Right atrium auricular region (tissue), 2 donors: ENCODE measurements around the gene ASIC4. TPM values are rescaled to one million over a fixed set of nuclear protein-coding genes. Genes with fewer than 3 reads are reported as not detected.
A peak's percentile ranks its signal among the peaks of the same experiment; 100 is the strongest.

Experiments
- DNase-seq: peaks from one replicate; pipeline ENCODE4 v3.0.0-alpha.2; 2019; ENCODE audit warnings: low spot score
- H3K27ac ChIP-seq, 2 donors: fragments of 200-600 bp; sonication (generic); 1 replicate in 1 of 2; 2 replicates in 1 of 2; pipeline ENCODE4 v1.5.1; 2016 to 2019
- H3K27me3 ChIP-seq, 2 donors: fragments of 200-600 bp; sonication (generic); one replicate each; pipeline versions ENCODE4 v1.5.1 to v1.6.0; 2017 to 2019
- H3K36me3 ChIP-seq: fragments of 200-600 bp; sonication (generic); one replicate; pipeline ENCODE4 v1.5.1; 2016
- H3K4me1 ChIP-seq, 2 donors: fragments of 200-600 bp; sonication (generic); one replicate each; pipeline versions ENCODE4 v1.5.1 to v1.6.0; 2017 to 2019
- H3K4me3 ChIP-seq, 2 donors: fragments of 200-600 bp; sonication (generic); 1 replicate in 1 of 2; 2 replicates in 1 of 2; pipeline ENCODE4 v1.5.1; 2017 to 2019; ENCODE audit warnings: mild to moderate bottlenecking in 1 of 2, moderate library complexity in 1 of 2
- H3K9me3 ChIP-seq, 2 donors: fragments of 200-600 bp; sonication (generic); one replicate each; pipeline ENCODE4 v1.5.1; 2019
- CTCF ChIP-seq, 2 donors: fragments of 200-600 bp; sonication (generic); IDR thresholded peaks; one replicate each; pipeline ENCODE4 v1.5.1; 2019; ENCODE audit warnings: antibody characterized with exemption in 2 of 2
- total RNA-seq, 2 donors: library from RNA; depleted of rRNA; stranded (reverse); fragments of >200 nt; gene quantifications; one replicate each; pipeline ENCODE4 v1.1.0, GENCODE V29; 2016

Gene ASIC4
- total RNA-seq, 2 donors from 2014 or later, result not detected

DNA sequence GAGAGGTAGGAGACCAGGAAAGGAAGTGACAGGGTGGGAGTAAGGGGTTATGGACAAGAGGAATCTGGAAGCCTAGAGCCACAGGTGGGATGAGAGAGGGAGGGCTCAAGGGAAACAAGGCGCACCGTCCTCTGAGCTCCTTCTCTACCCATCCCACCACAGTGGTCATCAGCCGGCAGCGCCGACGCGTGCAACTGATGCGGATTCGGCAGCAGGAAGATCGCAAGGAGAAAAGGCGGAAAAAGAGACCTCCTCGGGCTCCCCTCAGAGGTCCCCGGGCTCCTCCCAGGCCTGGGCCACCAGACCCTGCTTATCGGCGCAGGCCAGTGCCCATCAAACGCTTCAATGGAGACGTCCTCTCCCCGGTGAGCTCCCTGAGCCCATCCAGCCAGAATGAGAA, 34.7 kb downstream of the ASIC4 start:
- Histone ChIP-seq H3K4me1 (peaks cover 0 to 28% of the 10 kb centered on the region in 2 donors), H3K4me3 (no peak overlapping the region), H3K36me3 (no peaks in the 10 kb centered on the region), H3K9me3 (no peaks in the 10 kb centered on the region), H3K27me3 (no peaks in the 10 kb centered on the region), H3K27ac (no peak overlapping the region)
- TF ChIP-seq CTCF (IDR thresholded peaks at IDR 0.05), result no peak
- DNase-seq, result no peak

- DNase-seq, result no peak
- no peak for TF ChIP-seq CTCF (IDR thresholded peaks at IDR 0.05)
- Histone ChIP-seq H3K27ac (no peak overlapping the region), H3K9me3 (no peaks in the 10 kb centered on the region), H3K4me3 (no peak overlapping the region), H3K4me1 (peaks cover 0 to 22% of the 10 kb centered on the region in 2 donors), H3K27me3 (no peaks in the 10 kb centered on the region), H3K36me3 (no peaks in the 10 kb centered on the region)
Measured at GRCh38 chr2:219549619-219550018, 35.3 kb downstream of the ASIC4 start.

- Histone ChIP-seq H3K4me1 (peaks cover 0 to 19% of the 10 kb centered on the region in 2 donors), H3K36me3 (peaks cover 9% of the 10 kb centered on the region), H3K27me3 (no peaks in the 10 kb centered on the region), H3K4me3 (peak overlapping the region; percentile 45 to 57), H3K27ac (peak overlapping the region; percentile 57 to 68), H3K9me3 (no peaks in the 10 kb centered on the region)
- no peak for TF ChIP-seq CTCF (IDR thresholded peaks at IDR 0.05)
- DNase-seq, result peak; percentile 62
Measured at GRCh38 chr2:219551441-219552381, 37.4 kb downstream of the ASIC4 start.

DNA sequence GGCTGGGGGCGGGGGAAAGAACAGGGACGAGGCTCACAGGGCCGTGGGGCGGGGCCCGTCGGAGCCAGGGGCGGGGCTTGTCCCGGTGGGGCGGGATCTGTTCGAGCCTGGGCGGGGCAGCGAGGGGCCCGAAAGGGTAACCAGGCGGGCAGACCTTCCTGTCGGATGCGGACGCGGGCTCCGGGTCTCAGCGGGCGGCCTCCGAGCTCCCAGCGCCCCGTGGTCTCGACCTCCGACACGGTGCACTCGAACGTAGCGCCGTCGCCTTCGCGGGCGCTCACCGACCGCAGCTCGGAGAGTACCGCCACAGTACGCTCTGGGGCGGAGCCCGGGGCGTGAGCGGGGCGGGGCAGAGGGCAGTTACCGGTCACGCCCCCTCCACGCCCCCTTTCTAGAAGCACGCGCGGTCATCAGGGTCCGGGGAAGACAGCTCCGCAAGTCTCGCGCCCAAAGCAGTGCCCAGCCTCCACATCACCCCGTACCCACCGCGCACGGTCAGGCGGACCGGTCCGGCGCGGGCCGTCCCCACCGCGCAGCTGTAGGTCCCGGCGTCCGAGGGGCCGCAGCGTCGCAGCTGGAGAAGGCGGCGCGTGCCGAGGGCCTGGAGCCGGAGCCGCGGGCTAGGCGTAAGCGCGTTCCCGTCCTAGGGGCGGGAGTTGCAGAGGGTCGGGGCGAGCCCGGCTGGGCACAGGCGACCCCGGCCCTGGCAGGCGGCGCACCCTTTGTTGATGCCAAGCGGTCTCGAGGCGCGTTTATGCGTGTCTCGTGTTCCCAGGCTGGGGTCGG, 38.3 kb downstream of the ASIC4 start:
- H3K36me3 ChIP-seq, result peaks cover 11% of the 10 kb centered on the region
- H3K4me1 ChIP-seq, result peaks cover 0 to 19% of the 10 kb centered on the region in 2 donors
- peak overlapping the region; percentile 45 to 57 for H3K4me3 ChIP-seq
- TF ChIP-seq CTCF (IDR thresholded peaks at IDR 0.05), result no peak
- H3K27me3 ChIP-seq, result no peaks in the 10 kb centered on the region
- H3K27ac ChIP-seq, result peak overlapping the region; percentile 57 to 68
- H3K9me3 ChIP-seq, result no peaks in the 10 kb centered on the region
- DNase-seq, result peak; percentile 82

GRCh38 chr2:219553168-219553417, 38.8 kb downstream of the ASIC4 start:
- Histone ChIP-seq H3K4me3 (peak overlapping the region; percentile 45 to 57), H3K4me1 (peaks cover 0 to 19% of the 10 kb centered on the region in 2 donors), H3K27ac (no peak overlapping the region), H3K36me3 (peaks cover 15% of the 10 kb centered on the region), H3K9me3 (no peaks in the 10 kb centered on the region), H3K27me3 (no peaks in the 10 kb centered on the region)
- TF ChIP-seq CTCF (IDR thresholded peaks at IDR 0.05), result no peak
- DNase-seq, result no peak
